NCI-H2029 (cell line): ENCODE measurements around the gene CEP164.
A peak's percentile ranks its signal among the peaks of the same experiment; 100 is the strongest.
"Not testable (repeated sequence)": the region's sequence is repeated elsewhere in the genome, so short reads cannot be mapped to it uniquely, and the experiment has no call there.

Experiments
- DNase-seq: peaks from one replicate; lab custom pipeline; 2025; lab: John Stamatoyannopoulos, UW

Gene CEP164

DNA sequence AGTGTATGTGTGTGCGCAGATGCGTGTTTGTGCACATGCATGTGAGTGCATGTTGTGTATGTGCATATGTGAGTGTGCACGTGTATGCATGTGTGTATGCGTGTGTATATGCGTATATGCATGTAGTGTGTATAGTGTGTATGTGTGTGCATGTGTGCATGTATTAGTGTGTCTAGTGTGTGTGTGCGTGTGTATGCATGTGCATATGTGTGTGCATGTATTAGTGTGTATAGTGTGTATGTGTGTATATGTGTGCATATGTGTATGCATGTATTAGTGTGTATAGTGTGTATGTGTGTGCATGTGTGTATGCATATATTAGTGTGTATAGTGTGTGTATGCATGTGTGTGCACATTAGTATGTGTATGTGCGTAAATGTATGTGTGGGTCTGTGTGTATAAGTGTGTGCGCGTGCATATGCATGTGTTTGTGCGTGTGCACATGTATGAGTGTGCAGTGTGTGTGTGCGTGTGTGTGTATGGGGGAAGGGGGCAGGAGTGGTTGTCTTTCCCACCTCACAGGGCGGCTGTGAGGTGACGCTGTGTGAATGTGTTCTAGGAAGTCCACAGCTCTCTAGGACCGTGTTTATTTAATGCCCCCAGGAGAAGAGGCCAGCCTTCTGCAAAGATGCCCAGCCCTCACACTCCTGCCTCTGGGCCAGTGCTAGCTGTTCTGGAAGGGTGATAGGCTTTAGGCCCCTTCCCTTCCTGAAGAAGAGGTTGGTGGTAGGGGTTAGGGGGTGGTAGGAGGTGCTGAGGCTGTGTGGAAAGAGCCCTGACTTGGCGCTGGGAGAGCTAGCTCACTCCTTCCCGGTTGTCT, 114.6 kb downstream of the CEP164 start:
- no peak for DNase-seq

GRCh38 chr11:117442869-117443239, 115.2 kb downstream of the CEP164 start:
- no peak for DNase-seq

DNA sequence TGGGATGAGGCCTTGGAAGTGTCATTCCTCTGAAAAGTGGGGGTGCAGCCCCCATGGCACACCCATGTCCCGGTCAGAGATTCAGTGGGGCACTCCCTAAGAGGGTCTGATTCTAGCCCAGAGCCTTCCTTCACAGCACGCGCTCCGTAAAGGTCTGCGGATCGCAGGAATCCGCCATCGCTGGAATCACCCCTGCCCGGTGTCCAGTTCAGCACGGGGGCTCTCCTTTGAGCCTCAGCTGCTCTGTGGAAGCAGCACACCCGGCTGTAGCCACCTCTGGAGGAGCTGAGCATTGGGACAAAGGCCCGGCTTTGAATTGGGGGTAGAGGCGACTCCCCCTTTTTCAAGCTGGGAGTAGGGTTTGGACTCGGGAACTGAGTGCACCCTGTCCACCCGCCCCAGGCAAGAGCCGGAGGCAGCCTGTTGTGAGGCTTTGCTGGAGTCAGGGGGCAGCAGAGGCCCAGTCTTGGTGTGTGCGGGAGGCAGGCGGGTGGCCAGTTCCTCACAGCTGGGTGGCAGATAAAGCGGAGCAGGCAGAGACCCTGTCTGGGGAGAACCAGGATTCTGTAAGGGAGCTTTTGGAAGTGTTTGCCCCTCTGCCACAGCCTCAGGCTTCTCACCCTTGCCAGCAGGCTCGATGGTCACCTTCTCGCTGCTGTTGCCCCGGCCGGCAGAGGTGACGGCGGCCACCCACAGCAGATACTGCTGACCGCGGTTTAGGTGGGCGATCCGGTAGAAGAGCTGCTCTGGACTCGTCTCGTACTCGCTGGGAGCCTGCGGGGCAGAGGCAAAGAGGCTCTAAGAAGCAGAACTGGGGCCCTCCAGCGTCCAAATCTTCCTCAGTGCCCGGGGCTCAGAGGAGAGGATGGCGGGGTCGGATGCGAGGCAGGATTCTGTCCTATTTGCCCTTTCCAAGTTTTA, 115.9 kb downstream of the CEP164 start:
- no peak for DNase-seq

DNA sequence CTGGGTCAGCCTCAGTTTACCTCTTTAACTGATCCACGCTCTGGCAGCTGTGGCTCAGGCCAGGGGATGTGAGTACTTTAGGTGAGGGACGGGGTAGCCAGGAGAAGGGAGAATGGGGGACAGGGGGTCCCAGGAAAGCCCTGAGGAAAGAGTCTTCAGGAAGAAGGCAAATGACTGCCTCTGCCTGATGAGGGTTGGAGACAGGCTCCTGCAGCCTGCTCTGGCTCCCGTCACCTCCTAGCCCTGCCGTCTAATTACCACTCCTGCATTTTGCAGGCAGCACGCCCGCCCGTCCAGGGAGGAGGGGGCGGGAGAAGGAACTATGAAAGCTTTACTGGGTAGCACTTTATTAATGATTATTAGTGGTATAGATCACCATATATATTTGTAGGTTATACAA, 116.6 kb downstream of the CEP164 start:
- DNase-seq = no peak

GRCh38 chr11:117444711-117445658, 117.3 kb downstream of the CEP164 start:
- no peak for DNase-seq

GRCh38 chr11:117449111-117449693, 121.5 kb downstream of the CEP164 start:
- no peak for DNase-seq

- DNase-seq = no peak
These were observed 126.4 kb downstream of the CEP164 start for GRCh38 chr11:117453886-117454563.

- no peak for DNase-seq
These were observed 126.9 kb downstream of the CEP164 start for GRCh38 chr11:117454564-117454917.

GRCh38 chr11:117456027-117456720, 128.5 kb downstream of the CEP164 start:
- DNase-seq = no peak

DNA sequence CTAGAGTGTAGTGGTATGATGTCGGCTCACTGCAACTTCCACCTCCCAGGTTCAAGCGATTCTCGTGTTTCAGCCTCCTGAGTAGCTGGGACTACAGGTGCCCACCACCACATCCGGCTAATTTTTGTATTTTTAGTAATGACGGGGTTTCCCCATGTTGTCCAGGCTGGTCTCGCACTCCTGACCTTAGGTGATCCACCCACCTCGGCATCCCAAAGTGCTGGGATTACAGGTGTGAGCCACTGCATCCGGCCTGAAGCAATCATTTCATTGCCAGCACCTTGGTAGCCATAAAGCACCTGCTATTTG, 129.0 kb downstream of the CEP164 start:
- not testable (repeated sequence) for DNase-seq

DNA sequence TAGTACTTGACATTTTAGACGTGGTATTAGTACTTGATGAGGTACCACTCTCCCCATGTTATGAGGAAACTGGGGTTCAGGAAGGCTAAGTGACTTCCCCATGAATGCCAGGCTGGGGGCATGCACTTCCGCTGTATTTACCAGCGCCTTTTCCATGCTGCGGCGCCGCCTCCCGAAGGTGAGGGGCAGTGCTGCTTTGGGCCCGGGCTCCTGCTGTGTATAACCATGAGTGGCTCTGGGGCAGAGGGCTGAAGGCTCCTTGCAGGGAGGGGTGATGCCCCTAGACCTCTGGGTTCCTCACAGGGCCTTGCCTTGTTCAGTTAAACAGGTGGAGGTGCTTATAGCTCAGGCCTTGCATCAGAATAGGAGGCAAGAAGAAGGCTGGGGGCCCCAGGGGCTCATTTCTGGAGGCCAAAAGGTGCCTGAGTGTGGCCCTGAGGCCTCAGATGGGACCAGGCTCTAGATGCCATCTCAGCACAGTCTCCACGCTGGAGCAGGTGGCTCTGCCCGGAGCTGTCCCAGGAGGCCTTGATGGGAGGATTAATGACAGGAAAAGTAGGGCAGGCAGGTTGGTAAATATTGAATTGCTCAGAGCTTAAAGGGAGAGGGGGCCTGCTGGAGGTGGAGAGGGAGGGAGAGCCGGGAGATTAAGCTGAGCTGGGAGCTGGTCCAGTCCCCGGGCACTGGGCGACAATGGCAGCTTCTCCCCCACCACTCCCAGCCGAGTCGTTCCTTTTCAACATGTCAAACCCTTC, 129.6 kb downstream of the CEP164 start:
- DNase-seq = peak; percentile 75

GRCh38 chr11:117457835-117458234, 130.2 kb downstream of the CEP164 start:
- DNase-seq = peak; percentile 55

DNA sequence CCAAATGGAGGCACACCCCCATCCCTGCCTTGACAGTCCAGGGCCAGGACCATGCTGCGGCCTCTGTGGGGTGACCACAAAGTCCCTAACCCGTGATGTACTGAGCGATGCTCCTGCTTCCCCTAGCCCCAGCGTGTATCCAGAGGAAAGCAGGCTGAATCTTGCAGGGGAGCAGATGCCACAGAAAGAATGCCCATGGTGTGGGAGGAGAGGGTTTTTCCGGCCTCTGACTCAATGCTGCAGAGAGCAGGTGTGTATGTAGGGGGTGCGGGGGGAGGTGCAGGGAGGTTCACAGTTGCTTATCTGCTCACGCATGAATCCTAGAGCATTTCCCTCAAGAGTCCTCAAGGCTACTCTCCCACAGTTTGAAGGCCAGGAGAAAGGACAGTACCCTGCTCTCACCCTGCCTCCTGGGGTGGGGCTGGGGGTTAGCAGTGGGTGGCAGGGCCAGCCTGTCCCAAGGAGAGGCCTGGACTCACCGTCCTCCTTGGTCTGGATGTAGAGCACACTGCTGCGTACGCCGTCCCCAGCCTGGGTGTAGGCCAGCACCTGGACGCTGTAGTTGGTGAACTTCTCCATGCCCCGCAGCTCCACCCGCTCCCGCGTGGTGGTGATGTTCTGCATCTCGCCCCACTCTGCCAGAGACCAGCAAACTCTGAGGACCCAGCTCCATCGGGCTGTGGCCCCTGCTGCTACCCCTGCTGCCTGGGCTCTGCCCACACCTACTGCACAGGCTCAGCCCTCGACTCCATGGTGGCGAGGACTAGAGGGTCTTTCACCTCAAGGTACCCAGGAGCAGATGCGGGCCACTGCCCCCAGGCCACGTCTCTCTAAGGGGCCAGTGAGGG, 130.8 kb downstream of the CEP164 start:
- peak; percentile 77 for DNase-seq

DNA sequence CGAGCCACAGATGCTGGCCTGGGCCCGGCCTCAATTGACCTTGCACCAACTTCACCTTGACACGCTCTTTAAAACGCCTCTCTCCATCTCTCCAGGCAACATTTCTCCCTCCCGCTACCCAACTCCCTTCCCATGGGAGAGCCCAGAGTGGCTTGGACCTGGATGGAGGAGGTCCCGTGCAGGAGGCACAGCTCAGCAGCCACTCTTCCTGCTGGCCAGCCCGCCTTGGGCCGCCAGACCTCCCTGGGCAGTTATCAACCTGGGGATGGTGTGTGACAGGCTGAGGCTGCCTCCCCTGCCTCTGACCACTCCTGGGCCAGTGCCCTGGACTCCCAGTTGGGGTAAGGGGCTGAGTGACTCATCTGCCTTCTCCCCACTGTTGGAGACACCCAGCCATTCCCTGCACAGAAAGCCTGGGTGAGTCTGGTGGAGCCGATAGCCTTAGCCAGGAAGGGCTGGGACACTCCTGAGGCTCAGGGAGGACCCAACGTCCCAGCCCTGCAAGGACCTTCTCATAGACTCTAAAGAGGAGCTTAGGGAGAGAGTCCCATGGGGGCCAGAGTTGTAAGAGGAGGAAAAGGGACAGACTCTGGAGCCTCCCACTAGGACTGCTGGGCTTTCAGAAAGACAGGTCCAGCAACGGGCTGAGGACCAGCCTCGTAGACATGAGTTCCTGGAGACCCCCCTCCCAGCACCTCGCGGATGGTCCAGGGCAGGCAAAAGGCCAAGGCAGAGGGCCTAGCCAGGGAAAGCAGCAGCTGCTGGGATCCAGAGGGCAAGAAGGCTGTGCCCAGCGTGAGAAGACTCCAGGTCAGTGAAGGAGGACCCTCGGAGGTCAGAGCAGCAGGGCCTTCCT, 131.7 kb downstream of the CEP164 start:
- DNase-seq = no peak

DNA sequence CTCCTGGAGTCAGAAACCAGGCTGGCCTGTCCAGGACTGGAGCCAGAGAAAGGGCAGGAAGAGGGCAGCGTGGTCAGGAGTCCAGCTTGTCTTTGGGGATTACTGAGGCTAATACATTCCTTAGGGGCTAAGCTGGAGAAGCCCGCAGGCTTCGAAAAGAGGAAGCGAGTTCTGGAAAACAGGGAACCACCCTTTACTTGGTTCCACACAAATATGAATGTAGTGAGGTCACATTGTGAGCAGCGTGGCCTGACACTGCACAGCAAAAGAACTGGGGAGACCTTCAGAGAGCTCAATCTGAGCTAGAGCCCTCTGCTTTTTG, 132.3 kb downstream of the CEP164 start:
- DNase-seq = no peak

GRCh38 chr11:117461396-117462182, 133.9 kb downstream of the CEP164 start:
- no peak for DNase-seq

GRCh38 chr11:117462183-117462863, 134.7 kb downstream of the CEP164 start:
- DNase-seq = no peak
